Mammary epithelial cell (primary cell): ENCODE results near the gene IL2RA.

Experiments used
- EZH2 ChIP-seq: IDR thresholded peaks from 2 replicates; pipeline ENCODE4 v1.6.1; 2012; ENCODE audit warnings: low read length, inconsistent platforms, borderline replicate concordance
- TF ChIP-seq, protein P1 (sequence below), 2 donors: IDR thresholded peaks in 1 of 2; conservative IDR thresholded peaks in 1 of 2; 2 replicates each; pipeline ENCODE4 v1.5.1; 2011 to 2012; ENCODE audit warnings: inconsistent platforms in 2 of 2, low read length in 2 of 2, mild to moderate bottlenecking in 2 of 2, control low read depth in 1 of 2, low read depth in 1 of 2; ENCODE audit not compliant: insufficient read depth in 1 of 2; ENCODE audit errors: extremely low read depth in 1 of 2

DNA sequence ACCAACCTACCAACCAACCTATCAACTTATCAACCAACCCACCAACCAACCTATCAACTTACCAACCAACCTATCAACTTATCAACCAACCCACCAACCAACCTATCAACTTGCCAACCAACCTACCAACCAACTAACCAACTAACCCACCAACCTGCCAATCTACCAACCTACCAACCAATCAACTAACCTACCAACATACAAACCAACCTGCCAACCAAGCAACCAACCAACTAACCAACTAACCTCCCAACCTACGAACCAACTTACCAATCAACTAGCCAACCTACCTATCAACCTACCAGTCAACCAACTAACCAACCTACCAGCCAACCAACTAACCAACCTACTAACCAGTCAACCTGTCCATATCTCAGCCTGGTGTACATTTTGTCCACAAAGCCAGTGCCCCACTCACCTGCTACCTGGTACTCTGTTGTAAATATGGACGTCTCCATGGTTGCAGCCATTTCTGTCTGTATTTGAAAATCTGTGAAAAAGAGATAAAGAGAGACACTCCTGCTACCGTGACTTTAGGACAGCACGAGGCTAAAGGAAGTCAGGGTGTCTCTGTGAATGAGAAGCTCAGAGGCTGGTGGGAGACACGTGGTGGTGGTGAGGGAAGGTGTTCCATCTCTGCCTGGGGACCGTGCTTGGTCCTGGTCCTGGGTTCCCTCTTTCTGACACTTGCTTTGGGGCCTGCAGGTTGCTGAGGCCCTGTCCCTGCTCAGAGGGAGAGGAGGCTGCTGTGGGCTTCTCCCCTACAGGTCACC lies 43.0 kb downstream of the IL2RA start:
- TF ChIP-seq, protein P1, sequence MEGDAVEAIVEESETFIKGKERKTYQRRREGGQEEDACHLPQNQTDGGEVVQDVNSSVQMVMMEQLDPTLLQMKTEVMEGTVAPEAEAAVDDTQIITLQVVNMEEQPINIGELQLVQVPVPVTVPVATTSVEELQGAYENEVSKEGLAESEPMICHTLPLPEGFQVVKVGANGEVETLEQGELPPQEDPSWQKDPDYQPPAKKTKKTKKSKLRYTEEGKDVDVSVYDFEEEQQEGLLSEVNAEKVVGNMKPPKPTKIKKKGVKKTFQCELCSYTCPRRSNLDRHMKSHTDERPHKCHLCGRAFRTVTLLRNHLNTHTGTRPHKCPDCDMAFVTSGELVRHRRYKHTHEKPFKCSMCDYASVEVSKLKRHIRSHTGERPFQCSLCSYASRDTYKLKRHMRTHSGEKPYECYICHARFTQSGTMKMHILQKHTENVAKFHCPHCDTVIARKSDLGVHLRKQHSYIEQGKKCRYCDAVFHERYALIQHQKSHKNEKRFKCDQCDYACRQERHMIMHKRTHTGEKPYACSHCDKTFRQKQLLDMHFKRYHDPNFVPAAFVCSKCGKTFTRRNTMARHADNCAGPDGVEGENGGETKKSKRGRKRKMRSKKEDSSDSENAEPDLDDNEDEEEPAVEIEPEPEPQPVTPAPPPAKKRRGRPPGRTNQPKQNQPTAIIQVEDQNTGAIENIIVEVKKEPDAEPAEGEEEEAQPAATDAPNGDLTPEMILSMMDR (conservative IDR thresholded peaks at IDR 0.05 in 1 of 2, IDR thresholded peaks at IDR 0.05 in 1 of 2; ENCODE audit: extremely low read depth in 1 of 2, insufficient read depth in 1 of 2, low read depth in 1 of 2, low read length in 2 of 2), result no peak
- TF ChIP-seq EZH2, result no peak
